Measurements from ENCODE around the gene TRIP12. TPM values are rescaled to one million over a fixed set of nuclear protein-coding genes. Genes with fewer than 3 reads are reported as not detected.

Gene TRIP12
- total RNA-seq, 2 donors from 2014 or later = 166 to 200 TPM

Other genes starting within 250 kb of the TRIP12 start
- gene DNER, start 207.5 kb downstream of the TRIP12 start, total RNA-seq = 10 to 100 TPM in 1 of 2 donors, 1 to 10 TPM in 1; 6.2 to 32.9 TPM
- gene FBXO36, start 494 bp upstream of the TRIP12 start, total RNA-seq = 1 to 10 TPM; 1.4 to 1.6 TPM
- gene SLC16A14, start 146.9 kb upstream of the TRIP12 start, total RNA-seq = 1 to 10 TPM; 2.0 to 3.1 TPM

Measured in left cardiac atrium (tissue), 2 donors.